CD8-positive, alpha-beta memory T cell (primary cell): Measurements from ENCODE around the gene SAYSD1. TPM values are rescaled to one million over a fixed set of nuclear protein-coding genes. Genes with fewer than 3 reads are reported as not detected.

Experiments
- CTCF ChIA-PET: fragments of 350-600 bp; sonication (Branson Sonifier 250); formaldehyde crosslinking; loops from one replicate; lab custom pipeline; 2021; ENCODE audit warnings: antibody characterized with exemption; lab: Charles Lee
- POLR2A ChIA-PET: fragments of 350-600 bp; sonication (Branson Sonifier 250); formaldehyde crosslinking; loops from one replicate; lab custom pipeline; 2021; ENCODE audit warnings: antibody characterized with exemption; lab: Charles Lee
- DNase-seq, 5 donors: peaks; one replicate each; pipeline versions ENCODE4 v3.0.0 to v3.0.0-alpha.2; 2020 to 2022; ENCODE audit warnings: mixed read lengths in 1 of 5
- H3K27ac ChIP-seq: one replicate; pipeline ENCODE4 v1.7.0; 2013; ENCODE audit warnings: low read depth, mild to moderate bottlenecking, low read length, moderate library complexity
- H3K27me3 ChIP-seq: 2 replicates; pipeline ENCODE4 v1.7.0; 2013; ENCODE audit warnings: low read length, mild to moderate bottlenecking; ENCODE audit not compliant: insufficient read depth, poor library complexity, severe bottlenecking
- H3K36me3 ChIP-seq: 2 replicates; pipeline ENCODE4 v1.7.0; 2013; ENCODE audit warnings: mild to moderate bottlenecking, low read length, moderate library complexity; ENCODE audit not compliant: insufficient read depth
- H3K4me1 ChIP-seq: 2 replicates; pipeline ENCODE4 v1.7.0; 2013; ENCODE audit warnings: mild to moderate bottlenecking, low read length, moderate library complexity; ENCODE audit not compliant: insufficient read depth
- H3K4me3 ChIP-seq: 2 replicates; pipeline ENCODE4 v1.7.0; 2013; ENCODE audit warnings: mild to moderate bottlenecking, low read length
- H3K9me3 ChIP-seq: 2 replicates; pipeline ENCODE4 v1.7.0; 2013; ENCODE audit warnings: mild to moderate bottlenecking, low read length
- H3K27ac Mint-ChIP-seq, 8 donors: one replicate each; pipeline ENCODE4 v1.8.0; 2020 to 2021; ENCODE audit warnings: mixed read lengths in 8 of 8, mild to moderate bottlenecking in 6 of 8, inconsistent platforms in 3 of 8, moderate library complexity in 3 of 8
- H3K27me3 Mint-ChIP-seq, 2 donors: one replicate each; pipeline ENCODE4 v1.8.0; 2020 to 2021; ENCODE audit warnings: mixed read lengths in 2 of 2, mild to moderate bottlenecking in 1 of 2, moderate library complexity in 1 of 2
- H3K36me3 Mint-ChIP-seq, 3 donors: one replicate each; pipeline ENCODE4 v1.8.0; 2020 to 2021; ENCODE audit warnings: mixed read lengths in 3 of 3, inconsistent platforms in 1 of 3, mild to moderate bottlenecking in 1 of 3
- H3K4me1 Mint-ChIP-seq, 3 donors: one replicate each; pipeline ENCODE4 v1.8.0; 2020 to 2021; ENCODE audit warnings: mixed read lengths in 3 of 3, inconsistent platforms in 1 of 3, mild to moderate bottlenecking in 1 of 3
- H3K4me3 Mint-ChIP-seq, 7 donors: one replicate each; pipeline ENCODE4 v1.8.0; 2020 to 2021; ENCODE audit warnings: mixed read lengths in 7 of 7, mild to moderate bottlenecking in 6 of 7, moderate library complexity in 4 of 7, inconsistent platforms in 2 of 7
- H3K9me3 Mint-ChIP-seq, 5 donors: one replicate each; pipeline ENCODE4 v1.8.0; 2020 to 2022; ENCODE audit warnings: mixed read lengths in 5 of 5, mild to moderate bottlenecking in 3 of 5, moderate library complexity in 2 of 5, inconsistent platforms in 1 of 5
- polyA plus RNA-seq: library from polyadenylated mRNA; unstranded; fragments of 300-500 nt; fragmentation: Illumina TruSeq; gene quantifications from one replicate; pipeline ENCODE4 v1.2.3, GENCODE V29; 2021
- total RNA-seq, 2 experiments: library from RNA; stranded (reverse); gene quantifications; one replicate each; pipeline ENCODE4 v1.2.3, GENCODE V29; 2021

SAYSD1 gene, protein sequence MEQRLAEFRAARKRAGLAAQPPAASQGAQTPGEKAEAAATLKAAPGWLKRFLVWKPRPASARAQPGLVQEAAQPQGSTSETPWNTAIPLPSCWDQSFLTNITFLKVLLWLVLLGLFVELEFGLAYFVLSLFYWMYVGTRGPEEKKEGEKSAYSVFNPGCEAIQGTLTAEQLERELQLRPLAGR
- total RNA-seq: 10 to 100 TPM; 10.3 to 11.6 TPM
- polyA plus RNA-seq: 15.6 TPM

DNA sequence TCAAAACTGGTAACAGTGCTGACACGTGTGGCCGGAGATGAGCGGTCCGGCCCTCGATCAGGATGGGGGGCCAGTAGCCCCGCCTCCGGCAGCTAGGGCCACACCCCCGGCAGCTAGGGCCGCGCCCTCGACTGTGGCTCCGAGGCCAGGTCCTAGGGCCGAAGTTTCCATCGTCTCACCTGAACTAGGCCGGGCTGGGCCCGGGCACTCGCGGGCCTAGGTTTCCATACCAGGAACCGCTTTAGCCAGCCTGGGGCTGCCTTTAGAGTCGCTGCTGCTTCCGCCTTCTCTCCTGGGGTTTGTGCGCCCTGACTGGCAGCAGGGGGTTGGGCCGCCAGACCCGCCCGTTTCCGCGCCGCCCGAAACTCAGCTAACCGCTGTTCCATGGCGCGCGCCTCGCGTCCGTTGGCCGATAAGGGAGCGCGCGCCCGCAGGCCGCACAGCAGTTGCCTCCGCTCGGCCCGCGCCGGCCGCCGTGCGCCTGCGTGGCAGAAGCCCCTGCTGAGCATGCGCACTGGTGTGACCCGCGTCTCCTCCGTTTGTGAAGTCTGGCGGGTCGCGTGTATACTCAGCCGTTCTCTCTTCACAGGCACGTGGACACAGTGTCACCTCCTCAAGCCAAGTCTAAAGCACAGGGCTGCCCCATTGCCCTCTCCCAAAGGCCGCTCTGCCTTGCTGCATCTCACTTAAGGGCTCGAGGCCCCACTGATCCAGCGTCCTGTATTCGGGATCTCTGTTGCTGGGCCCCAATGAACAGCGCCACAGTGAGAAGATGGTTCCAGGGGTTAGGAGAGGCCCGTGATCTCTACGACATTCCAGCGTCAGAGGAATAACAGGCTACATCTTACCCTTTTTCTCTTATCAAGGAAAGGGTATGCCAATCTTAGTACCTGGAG, at the start of gene SAYSD1:
SAYSD1 (minus strand) TSS at position 483 of the 896 bp plus-strand sequence; CDS start at position 386, 97 bp downstream.
- POLR2A ChIA-PET: interaction anchor here (0.6 to 0.7 kb wide), 3 partner anchors 9 to 476 kb away, joined by 3 to 4 read pairs (median 3); partner anchors contain the start of gene BTBD9
- H3K27me3 ChIP-seq: no peaks in the 10 kb centered on the region
- peaks cover 0 to 12% (median 8%) of the 10 kb centered on the region in 3 donors for H3K36me3 Mint-ChIP-seq
- peaks cover 34% of the 10 kb centered on the region for H3K4me1 ChIP-seq
- H3K4me3 ChIP-seq: peak within 1 kb of the TSS; percentile 71
- H3K9me3 Mint-ChIP-seq: no peaks in the 10 kb centered on the region
- peaks cover 37 to 55% (median 55%) of the 10 kb centered on the region in 3 donors for H3K4me1 Mint-ChIP-seq
- H3K9me3 ChIP-seq: no peaks in the 10 kb centered on the region
- DNase-seq: peak; percentile 84 to 94 (median 91)
- H3K36me3 ChIP-seq: no peaks in the 10 kb centered on the region
- peak within 1 kb of the TSS; percentile 88 for H3K27ac ChIP-seq
- H3K27me3 Mint-ChIP-seq: peaks cover 0 to 2% of the 10 kb centered on the region in 2 donors
- peak within 1 kb of the TSS; percentile 92 to 99 (median 98) for H3K27ac Mint-ChIP-seq
- peak within 1 kb of the TSS; percentile 90 to 99 (median 96) for H3K4me3 Mint-ChIP-seq
- CTCF ChIA-PET: no interaction called here

DNA sequence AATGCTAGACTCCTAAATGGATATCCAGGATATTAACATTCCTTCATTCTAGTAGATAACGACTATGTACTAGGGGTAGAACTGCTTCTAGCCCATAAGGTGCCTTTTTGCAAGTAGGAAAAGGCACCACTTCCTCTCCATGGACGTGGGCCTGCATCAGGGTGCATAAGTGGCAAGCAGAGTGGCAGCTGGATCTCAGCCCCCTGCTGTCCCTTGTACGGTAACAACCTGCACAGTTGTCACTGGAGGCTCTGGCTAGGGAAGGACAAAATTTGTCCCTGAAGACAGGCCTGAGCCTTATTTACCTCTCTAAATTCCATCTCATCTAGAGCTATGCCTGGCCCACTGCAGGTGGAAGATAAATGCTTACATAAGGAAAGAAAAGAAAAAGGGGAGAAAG, 42.5 kb upstream of the SAYSD1 start:
- H3K4me1 ChIP-seq: no peaks in the 10 kb centered on the region
- Mint-ChIP-seq H3K9me3 (peaks cover 3 to 12% (median 6%) of the 10 kb centered on the region in 5 donors), H3K4me3 (no peak overlapping the region), H3K27ac (no peak overlapping the region), H3K27me3 (peaks cover 10 to 11% of the 10 kb centered on the region in 2 donors), H3K4me1 (peaks cover 0 to 1% (median 0%) of the 10 kb centered on the region in 3 donors), H3K36me3 (peaks cover 0 to 8% (median 0%) of the 10 kb centered on the region in 3 donors)
- no peak overlapping the region for H3K4me3 ChIP-seq
- ChIA-PET CTCF (interaction anchor here (1.2 to 1.6 kb wide), 2 partner anchors 9 to 146 kb away, joined by 3 to 5 read pairs; no protein-coding TSS in a partner anchor), POLR2A (no interaction called here)
- no peak for DNase-seq
- H3K27me3 ChIP-seq: peaks cover 2% of the 10 kb centered on the region
- no peaks in the 10 kb centered on the region for H3K9me3 ChIP-seq
- no peaks in the 10 kb centered on the region for H3K36me3 ChIP-seq
- no peak overlapping the region for H3K27ac ChIP-seq

DNA sequence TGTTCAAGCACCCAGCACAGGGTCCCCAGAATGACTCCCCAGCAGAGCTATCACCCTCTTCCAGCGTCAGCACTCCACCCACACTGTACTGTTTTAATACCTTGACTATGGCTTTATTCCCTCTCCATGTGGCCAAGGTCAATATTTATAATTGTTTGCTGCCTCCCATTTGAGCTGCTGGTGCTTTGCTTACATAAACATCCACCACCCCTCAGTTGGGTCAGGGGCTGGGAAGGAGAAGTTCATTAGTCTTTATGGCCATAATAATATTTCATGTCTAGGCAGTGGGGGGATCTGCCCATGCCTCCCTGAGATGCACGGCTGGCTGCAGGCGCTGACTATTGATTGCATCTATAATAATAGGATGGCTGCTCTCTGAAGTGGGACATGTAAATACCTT, 41.8 kb upstream of the SAYSD1 start:
- H3K27ac ChIP-seq: no peak overlapping the region
- peaks cover 10 to 19% of the 10 kb centered on the region in 2 donors for H3K27me3 Mint-ChIP-seq
- ChIA-PET CTCF (interaction anchor here (1.6 kb wide), 1 partner anchor 146 kb away, joined by 3 read pairs; no protein-coding TSS in a partner anchor), POLR2A (no interaction called here)
- no peaks in the 10 kb centered on the region for H3K4me1 ChIP-seq
- no peak overlapping the region for H3K4me3 Mint-ChIP-seq
- peaks cover 0 to 1% (median 0%) of the 10 kb centered on the region in 3 donors for H3K4me1 Mint-ChIP-seq
- H3K4me3 ChIP-seq: no peak overlapping the region
- DNase-seq: no peak
- peaks cover 3 to 12% (median 6%) of the 10 kb centered on the region in 5 donors for H3K9me3 Mint-ChIP-seq
- H3K27ac Mint-ChIP-seq: no peak overlapping the region
- H3K36me3 ChIP-seq: no peaks in the 10 kb centered on the region
- no peaks in the 10 kb centered on the region for H3K9me3 ChIP-seq
- H3K27me3 ChIP-seq: peaks cover 2% of the 10 kb centered on the region
- peaks cover 0 to 8% (median 0%) of the 10 kb centered on the region in 3 donors for H3K36me3 Mint-ChIP-seq

DNA sequence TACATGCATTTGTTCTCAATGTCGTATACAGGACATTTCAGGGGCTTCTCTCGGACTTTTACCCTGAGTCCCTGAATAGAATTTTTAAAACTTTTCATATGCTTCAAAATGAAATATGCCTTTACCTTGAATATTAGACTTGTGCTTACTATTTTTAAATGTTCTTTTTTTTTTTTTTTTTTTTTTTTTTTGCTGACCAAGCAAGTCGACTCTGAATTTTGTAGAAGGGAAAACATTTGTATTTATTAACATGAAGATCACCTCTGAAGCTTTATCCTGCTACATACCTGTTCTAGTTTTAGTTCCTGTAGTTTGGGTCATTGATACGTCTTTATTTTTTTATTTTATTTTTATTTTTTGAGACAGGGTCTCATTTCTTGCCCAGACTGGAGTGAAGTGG, 39.7 kb upstream of the SAYSD1 start:
- Mint-ChIP-seq H3K4me1 (peaks cover 0 to 1% (median 0%) of the 10 kb centered on the region in 3 donors), H3K9me3 (peaks cover 2 to 7% (median 3%) of the 10 kb centered on the region in 5 donors)

DNA sequence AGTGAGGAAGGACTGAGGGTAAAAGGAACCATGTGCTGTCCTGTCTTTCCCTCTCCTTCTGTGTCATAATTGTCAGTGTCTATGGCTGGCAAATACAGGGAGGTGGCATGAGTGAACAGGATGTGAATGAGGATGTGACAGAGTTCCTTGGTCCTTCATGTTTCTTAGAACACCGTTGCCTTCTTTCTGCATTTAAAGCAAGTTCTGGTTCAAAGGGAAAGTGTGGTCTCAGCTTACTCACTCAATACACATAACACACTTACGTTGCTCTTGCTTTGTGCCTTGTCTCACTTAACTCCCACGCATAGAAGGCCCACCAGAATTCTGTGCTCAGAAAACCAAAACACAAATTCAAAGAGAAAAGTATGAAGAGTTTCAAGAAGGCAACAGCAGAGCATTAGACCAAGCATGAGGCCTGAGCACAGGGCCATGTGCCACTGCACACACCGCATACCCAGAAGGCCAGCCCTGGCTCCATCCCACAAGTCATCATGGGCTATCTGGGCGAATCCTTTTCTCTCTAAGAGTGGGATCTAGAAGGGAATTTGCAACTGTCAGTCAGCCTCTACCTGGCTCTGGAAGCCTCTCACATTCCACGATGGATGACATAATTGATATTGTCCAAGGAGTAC, 38.9 kb upstream of the SAYSD1 start:
- ChIA-PET CTCF (interaction anchor here (1.3 kb wide), 1 partner anchor 13 kb away, joined by 4 read pairs; no protein-coding TSS in a partner anchor), POLR2A (no interaction called here)
- DNase-seq: peak in 1 of 5 donors; percentile 17
- peaks cover 0 to 5% (median 0%) of the 10 kb centered on the region in 3 donors for H3K36me3 Mint-ChIP-seq
- Histone ChIP-seq H3K4me3 (no peak overlapping the region), H3K4me1 (no peaks in the 10 kb centered on the region), H3K36me3 (no peaks in the 10 kb centered on the region), H3K9me3 (no peaks in the 10 kb centered on the region), H3K27me3 (peaks cover 2% of the 10 kb centered on the region), H3K27ac (no peak overlapping the region)
- H3K9me3 Mint-ChIP-seq: peaks cover 0 to 5% (median under 1%) of the 10 kb centered on the region in 5 donors
- peaks cover 14 to 37% of the 10 kb centered on the region in 2 donors for H3K27me3 Mint-ChIP-seq
- no peak overlapping the region for H3K4me3 Mint-ChIP-seq
- peaks cover 0 to 1% (median 0%) of the 10 kb centered on the region in 3 donors for H3K4me1 Mint-ChIP-seq
- H3K27ac Mint-ChIP-seq: no peak overlapping the region

More for the DNA sequence above, 39.7 kb upstream of the SAYSD1 start:
- Mint-ChIP-seq H3K36me3 (peaks cover 0 to 8% (median 0%) of the 10 kb centered on the region in 3 donors), H3K4me3 (no peak overlapping the region), H3K27ac (no peak overlapping the region), H3K27me3 (peaks cover 14 to 33% of the 10 kb centered on the region in 2 donors)
- POLR2A ChIA-PET: no interaction called here
- H3K9me3 ChIP-seq: no peaks in the 10 kb centered on the region
- no peak for DNase-seq
- no peak overlapping the region for H3K27ac ChIP-seq
- H3K4me1 ChIP-seq: no peaks in the 10 kb centered on the region
- CTCF ChIA-PET: no interaction called here
- H3K4me3 ChIP-seq: no peak overlapping the region
- peaks cover 2% of the 10 kb centered on the region for H3K27me3 ChIP-seq
- no peaks in the 10 kb centered on the region for H3K36me3 ChIP-seq

DNA sequence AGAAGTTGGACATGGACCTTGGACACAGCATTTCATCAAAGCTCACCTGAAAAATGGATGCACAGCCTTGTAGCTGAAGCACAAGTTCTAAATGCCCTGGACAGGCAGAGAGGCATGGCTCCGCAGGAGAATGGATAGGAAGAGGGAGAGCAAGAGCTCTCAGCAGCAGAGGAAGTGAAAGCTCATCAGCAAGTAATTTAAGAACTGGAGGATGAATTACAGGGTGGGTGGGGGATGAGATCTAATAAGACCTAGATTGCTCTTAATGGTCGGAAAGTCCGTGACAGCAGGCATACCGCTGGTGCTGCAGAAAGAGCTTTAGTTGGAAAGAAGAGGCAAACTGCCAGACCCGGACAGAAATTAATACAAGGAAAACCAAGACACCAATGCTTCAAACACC, 37.3 kb upstream of the SAYSD1 start:
- Mint-ChIP-seq H3K36me3 (peaks cover 0 to 1% (median 0%) of the 10 kb centered on the region in 3 donors), H3K4me1 (peaks cover 0 to 1% (median 0%) of the 10 kb centered on the region in 3 donors), H3K9me3 (no peaks in the 10 kb centered on the region), H3K27ac (peak overlapping the region in 1 of 8 donors; percentile 79), H3K4me3 (no peak overlapping the region), H3K27me3 (peaks cover 14 to 39% of the 10 kb centered on the region in 2 donors)
- CTCF ChIA-PET: interaction anchor here (1.2 to 1.3 kb wide), 3 partner anchors 9 to 15 kb away, joined by 3 to 4 read pairs (median 3); no protein-coding TSS in a partner anchor
- H3K9me3 ChIP-seq: no peaks in the 10 kb centered on the region
- POLR2A ChIA-PET: no interaction called here
- no peak overlapping the region for H3K27ac ChIP-seq
- H3K27me3 ChIP-seq: no peaks in the 10 kb centered on the region
- no peaks in the 10 kb centered on the region for H3K4me1 ChIP-seq
- H3K36me3 ChIP-seq: no peaks in the 10 kb centered on the region
- no peak for DNase-seq
- no peak overlapping the region for H3K4me3 ChIP-seq

DNA sequence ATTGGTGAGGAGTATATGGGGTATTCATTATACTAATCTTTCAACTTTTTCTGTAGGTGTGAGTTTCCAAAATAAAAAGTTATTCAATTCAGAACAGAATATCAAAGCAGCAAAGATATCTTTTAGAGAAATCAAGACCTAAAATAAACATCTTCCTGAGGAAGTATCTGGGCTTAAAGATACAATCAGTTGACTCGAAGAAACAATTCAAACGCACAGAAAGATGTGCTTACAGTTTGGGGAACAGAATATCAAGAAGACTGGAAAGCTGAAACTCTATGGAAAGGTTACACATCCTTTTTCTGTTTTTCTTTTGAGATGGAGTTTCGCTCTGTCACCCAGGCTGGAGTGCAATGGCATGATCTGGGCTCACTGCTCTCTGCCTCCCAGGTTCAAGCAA, 36.2 kb upstream of the SAYSD1 start:
- H3K27ac Mint-ChIP-seq: no peak overlapping the region
- peaks cover 0 to 1% (median 0%) of the 10 kb centered on the region in 3 donors for H3K4me1 Mint-ChIP-seq
- ChIA-PET POLR2A (no interaction called here), CTCF (no interaction called here)
- Histone ChIP-seq H3K36me3 (no peaks in the 10 kb centered on the region), H3K27ac (no peak overlapping the region), H3K27me3 (no peaks in the 10 kb centered on the region), H3K9me3 (no peaks in the 10 kb centered on the region), H3K4me3 (no peak overlapping the region), H3K4me1 (no peaks in the 10 kb centered on the region)
- no peaks in the 10 kb centered on the region for H3K9me3 Mint-ChIP-seq
- DNase-seq: no peak
- H3K27me3 Mint-ChIP-seq: peaks cover 16 to 41% of the 10 kb centered on the region in 2 donors
- peaks cover 0 to 1% (median 0%) of the 10 kb centered on the region in 3 donors for H3K36me3 Mint-ChIP-seq
- H3K4me3 Mint-ChIP-seq: no peak overlapping the region
